OCI-LY1 (cell line): Measurements from ENCODE around the gene TOMM40.

Experiments used
- EZH2 ChIP-seq: fragments of 200-600 bp; sonication (generic), shearing (Covaris generic); IDR thresholded peaks from 2 replicates; pipeline ENCODE4 v1.8.0; 2017; ENCODE audit warnings: borderline replicate concordance, mixed run types, mild to moderate bottlenecking, antibody characterized with exemption, low read length, moderate library complexity, mixed read lengths
- TF ChIP-seq, protein P1 (sequence below): fragments of 200-600 bp; sonication (generic), shearing (Covaris generic); IDR thresholded peaks from 2 replicates; pipeline ENCODE4 v1.5.1; 2017; ENCODE audit warnings: mild to moderate bottlenecking, antibody characterized with exemption, low read length, moderate library complexity, mixed read lengths

DNA sequence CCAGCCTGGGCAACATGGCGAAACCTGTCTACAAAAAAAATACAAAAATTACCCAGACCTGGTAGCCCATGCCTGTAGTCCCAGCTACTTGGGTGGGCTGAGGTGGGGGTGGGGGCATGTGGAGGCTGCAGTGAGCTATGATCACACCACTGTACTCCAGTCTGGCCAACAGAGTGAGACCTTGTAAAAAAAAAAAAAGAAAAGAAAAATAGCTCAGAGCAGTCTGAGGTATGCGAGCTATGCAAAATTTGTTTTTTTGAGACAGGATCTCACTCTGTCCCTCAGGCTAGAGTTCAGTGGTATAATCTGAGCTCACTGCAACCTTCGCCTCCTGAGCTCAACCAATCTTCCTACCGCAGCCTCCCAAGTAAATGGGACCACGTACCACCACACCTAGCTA, 7.1 kb upstream of the TOMM40 start:
- TF ChIP-seq, protein P1, sequence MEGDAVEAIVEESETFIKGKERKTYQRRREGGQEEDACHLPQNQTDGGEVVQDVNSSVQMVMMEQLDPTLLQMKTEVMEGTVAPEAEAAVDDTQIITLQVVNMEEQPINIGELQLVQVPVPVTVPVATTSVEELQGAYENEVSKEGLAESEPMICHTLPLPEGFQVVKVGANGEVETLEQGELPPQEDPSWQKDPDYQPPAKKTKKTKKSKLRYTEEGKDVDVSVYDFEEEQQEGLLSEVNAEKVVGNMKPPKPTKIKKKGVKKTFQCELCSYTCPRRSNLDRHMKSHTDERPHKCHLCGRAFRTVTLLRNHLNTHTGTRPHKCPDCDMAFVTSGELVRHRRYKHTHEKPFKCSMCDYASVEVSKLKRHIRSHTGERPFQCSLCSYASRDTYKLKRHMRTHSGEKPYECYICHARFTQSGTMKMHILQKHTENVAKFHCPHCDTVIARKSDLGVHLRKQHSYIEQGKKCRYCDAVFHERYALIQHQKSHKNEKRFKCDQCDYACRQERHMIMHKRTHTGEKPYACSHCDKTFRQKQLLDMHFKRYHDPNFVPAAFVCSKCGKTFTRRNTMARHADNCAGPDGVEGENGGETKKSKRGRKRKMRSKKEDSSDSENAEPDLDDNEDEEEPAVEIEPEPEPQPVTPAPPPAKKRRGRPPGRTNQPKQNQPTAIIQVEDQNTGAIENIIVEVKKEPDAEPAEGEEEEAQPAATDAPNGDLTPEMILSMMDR, result no peak
- TF ChIP-seq EZH2, result no peak
